Loucy (cell line): Measurements from ENCODE around the gene MARS1.

ENCODE experiments used
- H2AFZ ChIP-seq: fragments of 200-600 bp; sonication (generic); 2 replicates; pipeline ENCODE4 v1.6.0; 2016; ENCODE audit warnings: antibody characterized with exemption, mild to moderate bottlenecking, low read length, moderate library complexity
- H3F3A ChIP-seq: fragments of 200-600 bp; 2 replicates; pipeline ENCODE4 v1.6.0; 2016; ENCODE audit warnings: antibody characterized with exemption, low read depth, mild to moderate bottlenecking
- H3K27me3 ChIP-seq: fragments of 200-600 bp; sonication (generic); 2 replicates; pipeline ENCODE4 v1.6.1; 2014; ENCODE audit warnings: low read length, mild to moderate bottlenecking; ENCODE audit not compliant: insufficient read depth, poor library complexity, severe bottlenecking
- H3K36me3 ChIP-seq: fragments of 200-600 bp; sonication (generic); 2 replicates; pipeline ENCODE4 v1.6.1; 2016; ENCODE audit warnings: low read length; ENCODE audit not compliant: insufficient read depth
- H3K4me1 ChIP-seq: fragments of 200-600 bp; sonication (generic); 2 replicates; pipeline ENCODE4 v1.5.1; 2014; ENCODE audit warnings: low read length, mild to moderate bottlenecking; ENCODE audit not compliant: insufficient read depth, poor library complexity, severe bottlenecking
- H3K4me2 ChIP-seq: fragments of 200-600 bp; sonication (generic); 2 replicates; pipeline ENCODE4 v1.6.0; 2014; ENCODE audit warnings: antibody characterized with exemption, low read length, low read depth, mild to moderate bottlenecking; ENCODE audit not compliant: poor library complexity, severe bottlenecking
- H3K4me3 ChIP-seq: fragments of 200-600 bp; sonication (generic); 2 replicates; pipeline ENCODE4 v1.5.1; 2014; ENCODE audit warnings: low read length, mild to moderate bottlenecking, mixed read lengths; ENCODE audit not compliant: poor library complexity, severe bottlenecking
- H3K79me2 ChIP-seq: fragments of 200-600 bp; sonication (generic); 2 replicates; pipeline ENCODE4 v1.6.1; 2014; ENCODE audit warnings: low read length; ENCODE audit not compliant: insufficient read depth
- H3K9ac ChIP-seq: fragments of 200-600 bp; sonication (generic); 2 replicates; pipeline ENCODE4 v1.6.0; 2014; ENCODE audit warnings: mild to moderate bottlenecking, low read depth, low read length, moderate library complexity; ENCODE audit not compliant: poor library complexity, severe bottlenecking
- H3K9me2 ChIP-seq: fragments of 200-600 bp; sonication (generic); replicated peaks from 2 replicates; pipeline ENCODE4 v1.6.1; 2016; ENCODE audit warnings: low read depth, low read length, mixed read lengths
- H3K9me3 ChIP-seq: fragments of 200-600 bp; sonication (generic); 2 replicates; pipeline ENCODE4 v1.6.1; 2014; ENCODE audit warnings: mild to moderate bottlenecking, antibody characterized with exemption, low read length, low read depth; ENCODE audit not compliant: insufficient read depth
- H4K20me1 ChIP-seq: fragments of 200-600 bp; sonication (generic); 2 replicates; pipeline ENCODE4 v1.6.0; 2014; ENCODE audit warnings: antibody characterized with exemption, low read length, mild to moderate bottlenecking; ENCODE audit not compliant: insufficient read depth, poor library complexity, severe bottlenecking
- CTCF ChIP-seq: fragments of 200-600 bp; sonication (generic); conservative IDR thresholded peaks from 2 replicates; pipeline ENCODE4 v1.5.1; 2014; ENCODE audit warnings: mild to moderate bottlenecking, antibody characterized with exemption, low read length
- EZH2phosphoT487 ChIP-seq: fragments of 200-600 bp; IDR thresholded peaks from 2 replicates; pipeline ENCODE4 v1.6.1; 2018; ENCODE audit warnings: antibody characterized with exemption, mild to moderate bottlenecking, moderate library complexity, borderline replicate concordance

The MARS1 gene

GRCh38 chr12:57473886-57474285 lies 14.0 kb upstream of the MARS1 start:
- Histone ChIP-seq H3K4me3 (no peak overlapping the region), H3K9me3 (no peaks in the 10 kb centered on the region), H3K9ac (peak overlapping the region; percentile 22), H3K9me2 (no peaks in the 10 kb centered on the region), H4K20me1 (peaks cover 3% of the 10 kb centered on the region), H3K27me3 (no peaks in the 10 kb centered on the region), H3K36me3 (peaks cover 7% of the 10 kb centered on the region; the same call in 1 of the 2 replicates), H3F3A (no peaks in the 10 kb centered on the region), H3K4me1 (peaks cover 36% of the 10 kb centered on the region), H3K79me2 (peaks cover 52% of the 10 kb centered on the region), H3K4me2 (peak overlapping the region; percentile 36), H2AFZ (no peak overlapping the region)
- TF ChIP-seq CTCF (no peak), EZH2phosphoT487 (no peak)

DNA sequence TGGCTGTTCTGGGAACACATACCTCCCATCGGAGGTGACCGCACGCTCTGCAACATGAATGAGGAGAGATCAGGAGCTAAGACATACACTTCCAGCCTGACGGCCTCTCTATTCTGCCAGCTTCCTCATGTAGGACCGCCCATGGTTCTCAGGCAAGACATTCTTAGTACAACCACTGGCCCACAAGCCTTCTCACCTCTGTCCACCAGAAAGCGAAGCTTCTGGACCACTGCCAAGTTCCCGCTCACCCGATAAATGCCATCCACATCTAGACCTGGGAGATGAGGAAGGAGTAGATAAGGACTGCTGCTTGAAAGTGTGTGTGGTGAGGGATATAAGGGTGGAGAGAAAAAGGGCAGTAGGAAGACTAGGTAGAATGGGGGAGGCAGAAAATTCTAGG lies 13.4 kb upstream of the MARS1 start:
- no peak overlapping the region for H3K9ac ChIP-seq
- TF ChIP-seq CTCF = no peak
- TF ChIP-seq EZH2phosphoT487 = no peak
- no peaks in the 10 kb centered on the region for H3K9me3 ChIP-seq
- peaks cover 3% of the 10 kb centered on the region for H4K20me1 ChIP-seq
- no peak overlapping the region for H3K4me3 ChIP-seq
- H3K27me3 ChIP-seq = no peaks in the 10 kb centered on the region
- H3K36me3 ChIP-seq = peaks cover 7% of the 10 kb centered on the region; the same call in 1 of the 2 replicates
- peak overlapping the region; percentile 36 for H3K4me2 ChIP-seq
- H3F3A ChIP-seq = no peaks in the 10 kb centered on the region
- H3K9me2 ChIP-seq = no peaks in the 10 kb centered on the region
- peaks cover 54% of the 10 kb centered on the region for H3K79me2 ChIP-seq
- peaks cover 42% of the 10 kb centered on the region for H3K4me1 ChIP-seq
- no peak overlapping the region for H2AFZ ChIP-seq

DNA sequence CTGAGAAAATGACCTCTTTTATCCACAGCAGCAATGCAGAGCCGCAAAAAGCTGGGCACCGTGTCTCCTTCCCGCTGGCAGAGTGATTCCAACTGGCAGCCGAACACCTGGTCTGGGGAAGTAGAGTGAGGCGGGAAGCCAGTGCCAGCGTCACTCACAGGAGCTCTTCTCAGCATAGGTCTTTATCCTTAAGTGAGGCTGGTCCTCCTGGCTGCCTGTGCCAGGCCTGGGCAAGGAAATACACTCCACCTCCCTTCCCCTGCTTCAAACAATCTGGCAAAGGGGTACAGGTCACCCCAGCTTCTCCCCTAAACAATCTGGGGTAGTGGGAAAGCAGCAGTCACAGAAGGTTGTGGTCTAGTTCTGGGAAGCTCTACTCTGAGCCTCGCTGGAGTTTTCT lies 13.0 kb upstream of the MARS1 start:
- no peak overlapping the region for H2AFZ ChIP-seq
- H3K79me2 ChIP-seq = peaks cover 54% of the 10 kb centered on the region
- H3K9me2 ChIP-seq = no peaks in the 10 kb centered on the region
- peaks cover 3% of the 10 kb centered on the region for H4K20me1 ChIP-seq
- peaks cover 3% of the 10 kb centered on the region; the same call in 1 of the 2 replicates for H3F3A ChIP-seq
- peak overlapping the region; percentile 36 for H3K4me2 ChIP-seq
- no peaks in the 10 kb centered on the region for H3K27me3 ChIP-seq
- no peaks in the 10 kb centered on the region for H3K9me3 ChIP-seq
- H3K9ac ChIP-seq = no peak overlapping the region
- peaks cover 7% of the 10 kb centered on the region; the same call in 1 of the 2 replicates for H3K36me3 ChIP-seq
- H3K4me1 ChIP-seq = peaks cover 46% of the 10 kb centered on the region
- no peak for TF ChIP-seq CTCF
- TF ChIP-seq EZH2phosphoT487 = no peak
- no peak overlapping the region for H3K4me3 ChIP-seq
